GM10266 (cell line): ENCODE data around the gene CPNE5.

Experiments used
- DNase-seq: peaks from one replicate; pipeline ENCODE4 v3.0.0; 2012; ENCODE audit errors: extremely low spot score
- CTCF ChIP-seq: IDR thresholded peaks from 2 replicates; pipeline ENCODE4 v1.5.1; 2012; ENCODE audit warnings: mild to moderate bottlenecking, low read depth; ENCODE audit not compliant: control insufficient read depth, insufficient read depth; ENCODE audit errors: missing control alignments

CPNE5 gene

GRCh38 chr6:36781669-36782068, 57.6 kb downstream of the CPNE5 start:
- peak; percentile 53 for DNase-seq
- TF ChIP-seq CTCF: no peak

- no peak for DNase-seq
- TF ChIP-seq CTCF: no peak
Observed at GRCh38 chr6:36780442-36781177, 58.6 kb downstream of the CPNE5 start.

- no peak for TF ChIP-seq CTCF
- DNase-seq: no peak
Observed at GRCh38 chr6:36779227-36779626, 60.0 kb downstream of the CPNE5 start.

- TF ChIP-seq CTCF: no peak
- DNase-seq: no peak
Observed at GRCh38 chr6:36777801-36778200, 61.4 kb downstream of the CPNE5 start.

- DNase-seq: no peak
- no peak for TF ChIP-seq CTCF
Observed at GRCh38 chr6:36776167-36776566, 63.1 kb downstream of the CPNE5 start.

GRCh38 chr6:36774331-36774730, 64.9 kb downstream of the CPNE5 start:
- TF ChIP-seq CTCF: no peak
- DNase-seq: no peak

- no peak for DNase-seq
- no peak for TF ChIP-seq CTCF
Observed at GRCh38 chr6:36772397-36772796, 66.8 kb downstream of the CPNE5 start.
